A549 (cell line): ENCODE measurements around the gene SLC8A1. TPM values are rescaled to one million over a fixed set of nuclear protein-coding genes. Genes with fewer than 3 reads are reported as not detected.

Experiments
- ATAC-seq, 2 experiments: fragments of 200-7000 bp in 1 of 2; fragments of >200 bp in 1 of 2; cut with Nextera tagmentation in 1 of 2; cut with Tn5 transposase in 1 of 2; 3 replicates each; pipeline versions ENCODE4 v1.8.0 to v1.9.1; 2018 to 2020; ENCODE audit warnings: mild to moderate bottlenecking in 1 of 2, moderate library complexity in 1 of 2
- CTCF ChIA-PET: fragments of 300-600 bp; sonication (Branson Sonifier 250); formaldehyde crosslinking; extraction: SDS; loops from one replicate; lab custom pipeline; 2021; ENCODE audit warnings: antibody characterized with exemption, inconsistent platforms; lab: Yijun Ruan, JAX
- POLR2A ChIA-PET: fragments of 350-600 bp; formaldehyde crosslinking; extraction: SDS; loops from one replicate; lab custom pipeline; 2021; ENCODE audit warnings: antibody characterized with exemption, inconsistent platforms; lab: Yijun Ruan, JAX
- DNase-seq, 2 experiments: peaks; one replicate each; pipeline versions ENCODE4 v3.0.0 to v3.0.0-alpha.2; 2011 to 2016; ENCODE audit warnings: low read depth in 1 of 2, low spot score in 1 of 2
- FAIRE-seq: peaks from 2 replicates; lab custom pipeline; 2011; peaks lifted over from hg19 to GRCh38; lab: Jason Lieb, UNC
- H3K27ac ChIP-seq, 2 experiments: fragments of >200 bp; sonication (Bioruptor Twin); formaldehyde crosslinking; 3 replicates each; pipeline ENCODE4 v1.5.1; 2016 to 2017
- H3K4me1 ChIP-seq: fragments of >200 bp; sonication (Bioruptor Twin); formaldehyde crosslinking; 3 replicates; pipeline ENCODE4 v1.6.1; 2016
- H3K4me2 ChIP-seq: fragments of >200 bp; sonication (Bioruptor Twin); formaldehyde crosslinking; 3 replicates; pipeline ENCODE4 v1.6.1; 2016
- H3K4me3 ChIP-seq: fragments of >200 bp; sonication (Bioruptor Twin); formaldehyde crosslinking; 3 replicates; pipeline ENCODE4 v1.5.1; 2016
- H3K9me3 ChIP-seq: fragments of >200 bp; sonication (Bioruptor Twin); formaldehyde crosslinking; 3 replicates; pipeline ENCODE4 v1.6.1; 2016
- BHLHE40 ChIP-seq: IDR thresholded peaks from 2 replicates; pipeline ENCODE4 v1.6.1; 2012; ENCODE audit warnings: low read depth, low read length, inconsistent platforms
- CBX2 ChIP-seq: fragments of 200-600 bp; sonication (generic); IDR thresholded peaks from 2 replicates; pipeline ENCODE4 v1.6.1; 2016; ENCODE audit warnings: low read depth, mild to moderate bottlenecking, borderline replicate concordance
- CHD4 ChIP-seq: fragments of 200-600 bp; sonication (generic); IDR thresholded peaks from 2 replicates; pipeline ENCODE4 v1.6.1; 2016; ENCODE audit warnings: antibody characterized with exemption, mild to moderate bottlenecking, borderline replicate concordance
- EHMT2 ChIP-seq: fragments of 200-600 bp; sonication (generic); IDR thresholded peaks from 2 replicates; pipeline ENCODE4 v1.6.1; 2016; ENCODE audit warnings: antibody characterized with exemption, low read depth, mild to moderate bottlenecking, moderate library complexity
- GATA3 ChIP-seq: IDR thresholded peaks from 2 replicates; pipeline ENCODE4 v1.6.1; 2012; ENCODE audit warnings: borderline replicate concordance
- HOXA7 ChIP-seq: fragments of 250-450 bp; sonication (Bioruptor Pico); IDR thresholded peaks from 2 replicates; pipeline ENCODE4 v1.5.0; 2020; ENCODE audit warnings: mild to moderate bottlenecking, moderate library complexity
- HOXB5 ChIP-seq: fragments of 250-450 bp; sonication (Bioruptor Pico); IDR thresholded peaks from 2 replicates; pipeline ENCODE4 v1.5.0; 2020; ENCODE audit warnings: mild to moderate bottlenecking, moderate library complexity
- JUNB ChIP-seq: fragments of >200 bp; sonication (Bioruptor Twin); formaldehyde crosslinking; IDR thresholded peaks from 2 replicates; pipeline ENCODE4 v1.6.1; 2016
- MAX ChIP-seq: IDR thresholded peaks from 2 replicates; pipeline ENCODE4 v1.6.1; 2012
- NR3C1 ChIP-seq: fragments of >200 bp; sonication (Bioruptor Twin); formaldehyde crosslinking; IDR thresholded peaks from 3 replicates; pipeline ENCODE4 v1.6.1; 2017
- PHF8 ChIP-seq: fragments of 200-600 bp; sonication (generic); IDR thresholded peaks from 2 replicates; pipeline ENCODE4 v1.6.1; 2016; ENCODE audit warnings: low read depth, mild to moderate bottlenecking, antibody characterized with exemption, moderate library complexity, borderline replicate concordance
- RAD21 ChIP-seq, 2 experiments: fragments of >200 bp in 1 of 2; sonication (Bioruptor Twin) in 1 of 2; formaldehyde crosslinking in 1 of 2; IDR thresholded peaks in 1 of 2; conservative IDR thresholded peaks in 1 of 2; 2 replicates in 1 of 2; 3 replicates in 1 of 2; pipeline ENCODE4 v1.6.1; 2012 to 2018; ENCODE audit warnings: inconsistent platforms in 1 of 2
- RCOR1 ChIP-seq: fragments of 150-350 bp; IDR thresholded peaks from 2 replicates; pipeline ENCODE4 v1.6.1; 2014; ENCODE audit warnings: antibody characterized with exemption, low read length, low read depth
- SREBF2 ChIP-seq: fragments of 450-650 bp; IDR thresholded peaks from 2 replicates; pipeline ENCODE4 v1.6.1; 2014; ENCODE audit warnings: mild to moderate bottlenecking, moderate library complexity
- TFCP2L1 ChIP-seq: fragments of 250-450 bp; sonication (Bioruptor Pico); IDR thresholded peaks from 2 replicates; pipeline ENCODE4 v1.5.0; 2021; ENCODE audit warnings: mild to moderate bottlenecking
- ZC3H11A ChIP-seq: fragments of 450-650 bp; IDR thresholded peaks from 2 replicates; pipeline ENCODE4 v1.6.1; 2014; ENCODE audit warnings: antibody characterized with exemption, mild to moderate bottlenecking
- WGBS: methylation state at CpG from one replicate; pipeline ENCODE4 v1.1.6; 2017; ENCODE audit errors: missing lambda C conversion rate; 5-methylcytosine and 5-hydroxymethylcytosine counted together
- polyA plus RNA-seq, 4 experiments: library from polyadenylated mRNA; depleted of rRNA in 3 of 4; stranded (reverse); fragments of >200 nt; fragmentation: RNase III in 1 of 4; extraction: RNeasy Plus Mini Kit Qiagen cat#74134 plus additional on column Dnase treatment in 1 of 4; gene quantifications; 2 replicates in 3 of 4; 3 replicates in 1 of 4; pipeline ENCODE4 v1.2.3, GENCODE V29; 2011 to 2017
- TF ChIP-seq, protein P1 (sequence below): fragments of 150-350 bp; IDR thresholded peaks from 2 replicates; pipeline ENCODE4 v1.6.1; 2014; ENCODE audit warnings: low read depth, mild to moderate bottlenecking, low read length
- TF ChIP-seq, protein P2 (sequence below): fragments of 250-450 bp; sonication (Bioruptor Pico); IDR thresholded peaks from 2 replicates; pipeline ENCODE4 v1.5.0; 2020; ENCODE audit warnings: low read depth, mild to moderate bottlenecking, moderate library complexity
- TF ChIP-seq, protein P3 (sequence below): fragments of >200 bp; sonication (Bioruptor Twin); formaldehyde crosslinking; IDR thresholded peaks from 2 replicates; pipeline ENCODE4 v1.6.1; 2016
- TF ChIP-seq, protein P4 (sequence below): fragments of 200-600 bp; sonication (generic); IDR thresholded peaks from 2 replicates; pipeline ENCODE4 v1.6.1; 2016; ENCODE audit warnings: antibody characterized with exemption, mild to moderate bottlenecking, moderate library complexity

The SLC8A1 gene
- polyA plus RNA-seq, 2 of the 4 experiments (the other 2 are of a cell fraction) = 0.28 to 0.92 TPM

GRCh38 chr2:40164736-40165508, 287.0 kb downstream of the SLC8A1 start (continued):
- TF ChIP-seq, protein P1, sequence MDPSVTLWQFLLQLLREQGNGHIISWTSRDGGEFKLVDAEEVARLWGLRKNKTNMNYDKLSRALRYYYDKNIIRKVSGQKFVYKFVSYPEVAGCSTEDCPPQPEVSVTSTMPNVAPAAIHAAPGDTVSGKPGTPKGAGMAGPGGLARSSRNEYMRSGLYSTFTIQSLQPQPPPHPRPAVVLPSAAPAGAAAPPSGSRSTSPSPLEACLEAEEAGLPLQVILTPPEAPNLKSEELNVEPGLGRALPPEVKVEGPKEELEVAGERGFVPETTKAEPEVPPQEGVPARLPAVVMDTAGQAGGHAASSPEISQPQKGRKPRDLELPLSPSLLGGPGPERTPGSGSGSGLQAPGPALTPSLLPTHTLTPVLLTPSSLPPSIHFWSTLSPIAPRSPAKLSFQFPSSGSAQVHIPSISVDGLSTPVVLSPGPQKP = no peak
- TF ChIP-seq JUNB = no peak
- no peak for TF ChIP-seq PHF8
- TF ChIP-seq TFCP2L1 (CRISPR knock-in tag) = no peak
- TF ChIP-seq RAD21 (conservative IDR thresholded peaks at IDR 0.05 in 1 of 2, IDR thresholded peaks at IDR 0.05 in 1 of 2) = no peak
- no peak for TF ChIP-seq NR3C1
- no peak for TF ChIP-seq CHD4

GRCh38 chr2:40161986-40162385, 289.9 kb downstream of the SLC8A1 start:
- Histone ChIP-seq H3K4me3 (no peak overlapping the region), H3K4me2 (no peak overlapping the region), H3K27ac (no peak overlapping the region), H3K4me1 (no peaks in the 10 kb centered on the region), H3K9me3 (no peaks in the 10 kb centered on the region)
- CTCF ChIA-PET = no interaction called here
- FAIRE-seq (peak; percentile 18), ATAC-seq (no peak), DNase-seq (no peak)
- 3% methylated on average over 1 of the region's 1 CpG for WGBS
- POLR2A ChIA-PET = no interaction called here
- TF ChIP-seq NR3C1 = no peak
- TF ChIP-seq HOXB5 (CRISPR knock-in tag) = no peak
- TF ChIP-seq, protein P2, sequence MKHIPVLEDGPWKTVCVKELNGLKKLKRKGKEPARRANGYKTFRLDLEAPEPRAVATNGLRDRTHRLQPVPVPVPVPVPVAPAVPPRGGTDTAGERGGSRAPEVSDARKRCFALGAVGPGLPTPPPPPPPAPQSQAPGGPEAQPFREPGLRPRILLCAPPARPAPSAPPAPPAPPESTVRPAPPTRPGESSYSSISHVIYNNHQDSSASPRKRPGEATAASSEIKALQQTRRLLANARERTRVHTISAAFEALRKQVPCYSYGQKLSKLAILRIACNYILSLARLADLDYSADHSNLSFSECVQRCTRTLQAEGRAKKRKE = no peak
- TF ChIP-seq, protein P3, sequence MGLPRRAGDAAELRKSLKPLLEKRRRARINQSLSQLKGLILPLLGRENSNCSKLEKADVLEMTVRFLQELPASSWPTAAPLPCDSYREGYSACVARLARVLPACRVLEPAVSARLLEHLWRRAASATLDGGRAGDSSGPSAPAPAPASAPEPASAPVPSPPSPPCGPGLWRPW = no peak
- TF ChIP-seq EHMT2 = no peak
- TF ChIP-seq SREBF2 = no peak
- no peak for TF ChIP-seq JUNB
- no peak for TF ChIP-seq RCOR1
- TF ChIP-seq ZC3H11A = no peak
- no peak for TF ChIP-seq MAX
- TF ChIP-seq, protein P1 = no peak
- TF ChIP-seq BHLHE40 = no peak
- no peak for TF ChIP-seq GATA3
- no peak for TF ChIP-seq HOXA7 (CRISPR knock-in tag)
- TF ChIP-seq, protein P4, sequence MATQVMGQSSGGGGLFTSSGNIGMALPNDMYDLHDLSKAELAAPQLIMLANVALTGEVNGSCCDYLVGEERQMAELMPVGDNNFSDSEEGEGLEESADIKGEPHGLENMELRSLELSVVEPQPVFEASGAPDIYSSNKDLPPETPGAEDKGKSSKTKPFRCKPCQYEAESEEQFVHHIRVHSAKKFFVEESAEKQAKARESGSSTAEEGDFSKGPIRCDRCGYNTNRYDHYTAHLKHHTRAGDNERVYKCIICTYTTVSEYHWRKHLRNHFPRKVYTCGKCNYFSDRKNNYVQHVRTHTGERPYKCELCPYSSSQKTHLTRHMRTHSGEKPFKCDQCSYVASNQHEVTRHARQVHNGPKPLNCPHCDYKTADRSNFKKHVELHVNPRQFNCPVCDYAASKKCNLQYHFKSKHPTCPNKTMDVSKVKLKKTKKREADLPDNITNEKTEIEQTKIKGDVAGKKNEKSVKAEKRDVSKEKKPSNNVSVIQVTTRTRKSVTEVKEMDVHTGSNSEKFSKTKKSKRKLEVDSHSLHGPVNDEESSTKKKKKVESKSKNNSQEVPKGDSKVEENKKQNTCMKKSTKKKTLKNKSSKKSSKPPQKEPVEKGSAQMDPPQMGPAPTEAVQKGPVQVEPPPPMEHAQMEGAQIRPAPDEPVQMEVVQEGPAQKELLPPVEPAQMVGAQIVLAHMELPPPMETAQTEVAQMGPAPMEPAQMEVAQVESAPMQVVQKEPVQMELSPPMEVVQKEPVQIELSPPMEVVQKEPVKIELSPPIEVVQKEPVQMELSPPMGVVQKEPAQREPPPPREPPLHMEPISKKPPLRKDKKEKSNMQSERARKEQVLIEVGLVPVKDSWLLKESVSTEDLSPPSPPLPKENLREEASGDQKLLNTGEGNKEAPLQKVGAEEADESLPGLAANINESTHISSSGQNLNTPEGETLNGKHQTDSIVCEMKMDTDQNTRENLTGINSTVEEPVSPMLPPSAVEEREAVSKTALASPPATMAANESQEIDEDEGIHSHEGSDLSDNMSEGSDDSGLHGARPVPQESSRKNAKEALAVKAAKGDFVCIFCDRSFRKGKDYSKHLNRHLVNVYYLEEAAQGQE = no peak
- TF ChIP-seq CBX2 = no peak
